Embryonic facial prominence (tissue), 1 donor: ENCODE data around the gene SMIM44.
"Not testable (repeated sequence)": the region's sequence is repeated elsewhere in the genome, so short reads cannot be mapped to it uniquely, and the experiment has no call there.

ENCODE experiments used
- DNase-seq: peaks from one replicate; pipeline ENCODE4 v3.0.0-alpha.2; 2016; ENCODE audit errors: extremely low spot score

SMIM44 gene

DNA sequence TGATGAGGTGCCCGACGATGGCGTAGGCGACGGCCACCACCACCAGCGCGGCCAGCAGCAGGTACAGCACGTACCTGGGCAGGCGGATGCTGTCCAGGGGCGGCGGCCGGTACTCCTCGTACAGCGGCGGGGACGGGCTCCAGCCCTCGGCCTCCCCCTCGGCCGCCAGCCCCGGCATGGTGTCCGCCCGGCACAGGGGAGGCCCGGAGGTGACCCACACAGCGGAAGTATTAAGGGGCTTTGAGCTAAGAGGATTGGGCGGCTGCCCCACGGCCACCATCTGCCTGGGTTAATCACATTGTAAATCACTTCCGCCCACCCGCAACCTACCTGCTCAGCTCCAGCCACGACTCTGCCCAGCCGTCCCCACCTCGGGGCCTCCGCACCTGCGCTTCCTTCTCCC lies at the start of gene SMIM44:
Gene SMIM44 (minus strand): TSS at position 216 of the 403 bp plus-strand sequence. CDS start 38 bp downstream, at position 178.
- no peak for DNase-seq

DNA sequence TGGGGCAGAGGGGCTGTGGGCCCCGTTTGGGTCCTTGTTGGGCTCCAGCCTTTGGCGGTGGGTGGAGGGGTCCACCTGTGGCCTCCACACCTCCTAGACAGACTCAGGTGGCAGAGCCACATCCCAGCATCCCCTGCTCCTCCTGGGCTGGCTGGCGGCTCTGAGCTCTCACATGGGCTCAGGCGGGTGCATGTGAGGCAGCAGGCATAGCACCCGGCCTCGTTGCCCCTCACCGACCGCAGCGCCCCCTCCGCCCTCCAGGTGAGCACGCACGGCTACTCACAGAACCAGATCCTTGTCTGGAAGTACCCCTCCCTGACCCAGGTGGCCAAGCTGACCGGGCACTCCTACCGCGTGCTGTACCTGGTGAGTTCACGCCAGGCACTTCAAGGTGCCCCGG lies 49.8 kb upstream of the SMIM44 start:
- DNase-seq: no peak

DNA sequence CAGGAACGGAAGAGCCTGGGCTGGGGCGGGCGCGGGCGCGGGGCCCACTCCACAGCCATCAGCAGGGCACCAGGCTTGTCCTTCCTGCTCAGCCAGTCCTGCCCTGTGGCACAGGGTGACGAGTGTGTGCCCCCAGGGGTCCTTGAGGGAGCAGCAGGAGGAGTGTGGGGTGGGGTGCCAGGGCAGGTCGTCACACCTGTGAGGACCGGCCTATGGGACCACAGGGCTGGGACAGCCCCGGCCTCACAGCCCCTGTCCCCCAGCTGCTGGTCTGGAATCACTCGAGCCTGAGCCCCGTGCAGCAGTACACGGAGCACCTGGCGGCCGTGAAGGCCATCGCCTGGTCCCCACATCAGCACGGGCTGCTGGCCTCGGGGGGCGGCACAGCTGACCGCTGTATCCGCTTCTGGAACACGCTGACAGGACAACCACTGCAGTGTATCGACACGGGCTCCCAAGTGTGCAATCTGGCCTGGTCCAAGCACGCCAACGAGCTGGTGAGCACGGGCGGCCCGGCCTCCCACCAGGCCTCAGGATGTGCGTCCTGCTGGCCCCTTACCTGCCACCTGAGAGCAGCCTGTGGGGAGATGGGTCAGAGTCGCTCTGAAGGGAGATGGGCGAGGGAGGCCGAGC lies 49.0 kb upstream of the SMIM44 start:
- no peak for DNase-seq

DNA sequence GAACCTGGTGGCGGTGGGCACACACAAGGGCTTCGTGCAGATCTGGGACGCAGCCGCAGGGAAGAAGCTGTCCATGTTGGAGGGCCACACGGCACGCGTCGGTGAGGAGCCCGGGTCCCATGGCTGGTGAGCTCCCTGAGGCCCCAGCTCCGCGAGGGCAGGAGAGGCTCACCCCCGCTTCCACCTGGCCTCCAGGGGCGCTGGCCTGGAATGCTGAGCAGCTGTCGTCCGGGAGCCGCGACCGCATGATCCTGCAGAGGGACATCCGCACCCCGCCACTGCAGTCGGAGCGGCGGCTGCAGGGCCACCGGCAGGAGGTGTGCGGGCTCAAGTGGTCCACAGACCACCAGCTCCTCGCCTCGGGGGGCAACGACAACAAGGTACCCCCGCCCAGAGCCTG lies 48.5 kb upstream of the SMIM44 start:
- DNase-seq: no peak

DNA sequence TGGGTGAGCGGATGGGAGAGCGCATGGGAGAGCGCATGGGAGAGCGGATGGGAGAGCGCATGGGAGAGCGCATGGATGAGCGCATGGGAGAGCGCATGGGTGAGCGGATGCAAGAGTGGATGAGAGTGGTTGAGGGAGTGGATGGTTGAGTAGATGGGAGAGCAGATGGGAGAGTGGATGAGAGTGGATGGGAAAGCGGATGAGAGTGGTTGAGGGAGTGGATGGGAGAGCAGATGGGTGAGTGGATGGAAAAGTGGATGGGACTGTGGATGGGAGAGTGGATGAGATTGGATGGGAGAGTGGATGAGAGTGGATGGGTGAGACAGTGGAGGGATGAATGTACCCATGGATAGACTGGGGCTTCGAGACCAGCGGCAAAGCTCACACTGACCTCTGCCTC lies 47.1 kb upstream of the SMIM44 start:
- DNase-seq: no peak

DNA sequence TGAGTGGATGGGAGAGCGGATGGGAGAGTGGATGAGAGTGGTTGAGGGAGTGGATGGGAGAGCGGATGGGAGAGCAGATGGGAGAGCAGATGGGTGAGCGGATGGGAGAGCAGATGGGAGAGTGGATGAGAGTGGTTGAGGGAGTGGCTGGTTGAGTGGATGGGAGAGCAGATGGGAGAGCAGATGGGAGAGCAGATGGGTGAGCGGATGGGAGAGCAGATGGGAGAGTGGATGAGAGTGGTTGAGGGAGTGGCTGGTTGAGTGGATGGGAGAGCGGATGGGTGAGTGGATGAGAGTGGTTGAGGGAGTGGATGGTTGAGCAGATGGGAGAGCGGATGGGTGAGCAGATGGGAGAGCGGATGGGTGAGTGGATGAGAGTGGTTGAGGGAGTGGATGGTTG lies 46.1 kb upstream of the SMIM44 start:
- not testable (repeated sequence) for DNase-seq

DNA sequence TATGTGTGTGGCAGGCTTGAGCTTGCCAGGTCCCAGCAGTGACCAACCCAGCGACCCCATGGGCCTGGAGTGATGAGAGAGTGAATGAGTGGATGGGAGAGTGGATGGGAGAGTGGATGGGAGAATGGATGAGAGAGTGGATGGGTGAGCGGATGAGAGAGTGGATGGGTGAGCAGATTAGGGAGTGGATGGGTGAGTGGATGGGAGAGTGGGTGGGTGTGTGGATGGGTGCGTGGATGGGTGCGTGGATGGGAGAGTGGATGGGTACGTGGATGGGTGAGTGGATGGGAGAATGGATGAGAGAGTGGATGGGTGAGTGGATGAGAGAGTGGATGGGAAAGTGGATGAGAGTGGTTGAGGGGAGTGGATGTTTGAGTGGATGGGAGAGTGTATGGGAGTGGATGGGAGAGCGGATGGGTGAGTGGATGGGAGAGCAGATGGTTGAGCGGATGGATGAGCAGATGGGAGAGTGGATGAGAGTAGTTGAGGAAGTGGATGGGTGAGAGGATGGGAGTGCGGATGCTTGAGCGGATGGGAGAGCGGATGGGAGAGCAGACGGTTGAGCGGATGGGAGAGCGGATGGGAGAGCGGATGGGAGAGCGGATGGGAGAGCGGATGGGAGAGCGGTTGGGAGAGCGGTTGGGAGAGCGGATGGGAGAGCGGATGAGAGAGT lies 45.4 kb upstream of the SMIM44 start:
- no peak for DNase-seq

DNA sequence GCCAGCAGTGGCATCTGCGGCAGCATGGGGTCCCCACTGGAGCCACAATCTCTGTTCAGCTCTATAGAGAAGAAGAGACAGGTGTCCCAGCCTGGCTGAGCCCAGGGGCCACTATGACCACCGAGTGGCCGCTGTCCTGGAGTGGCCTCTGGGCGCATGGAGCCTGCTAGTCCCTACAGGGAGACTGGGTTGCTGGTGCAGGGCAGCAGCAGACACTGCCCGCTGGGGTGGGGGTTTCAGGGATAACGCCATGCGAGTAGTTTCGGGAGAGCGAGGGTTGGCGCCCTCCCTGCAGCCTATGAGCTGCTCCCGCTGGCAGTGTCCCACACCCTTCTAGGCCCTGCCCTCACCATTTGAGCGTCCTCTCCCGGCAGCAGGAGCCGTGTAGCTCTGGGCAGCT lies 44.8 kb upstream of the SMIM44 start:
- DNase-seq: no peak

DNA sequence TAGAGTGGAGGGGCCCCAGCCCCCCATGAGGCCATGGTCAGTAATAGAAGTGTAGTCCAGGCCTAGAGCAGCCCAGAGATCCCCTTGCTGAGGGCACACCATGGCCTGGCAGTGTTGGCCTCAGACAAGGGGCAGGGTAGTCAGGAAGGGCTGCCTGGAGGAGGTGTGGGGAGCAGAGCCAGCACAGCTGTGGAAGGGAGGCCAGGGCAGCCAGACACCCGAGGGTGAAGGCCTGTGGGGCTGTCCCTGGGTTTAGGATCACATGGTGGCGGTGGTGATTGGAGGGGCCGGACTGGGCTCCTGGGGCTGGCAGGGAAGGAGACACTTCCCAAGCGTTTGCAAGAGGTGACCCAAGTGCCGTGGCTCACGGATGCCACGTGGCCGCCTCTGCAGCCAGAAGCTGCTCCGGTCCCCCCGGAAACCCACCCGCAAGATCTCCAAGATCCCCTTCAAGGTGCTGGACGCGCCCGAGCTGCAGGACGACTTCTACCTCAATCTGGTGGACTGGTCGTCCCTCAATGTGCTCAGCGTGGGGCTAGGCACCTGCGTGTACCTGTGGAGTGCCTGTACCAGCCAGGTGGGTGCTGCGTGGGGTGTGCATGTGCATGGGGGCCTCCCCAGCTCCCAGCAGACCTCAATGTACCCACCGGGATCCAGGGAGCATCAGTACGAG lies 44.1 kb upstream of the SMIM44 start:
- no peak for DNase-seq

DNA sequence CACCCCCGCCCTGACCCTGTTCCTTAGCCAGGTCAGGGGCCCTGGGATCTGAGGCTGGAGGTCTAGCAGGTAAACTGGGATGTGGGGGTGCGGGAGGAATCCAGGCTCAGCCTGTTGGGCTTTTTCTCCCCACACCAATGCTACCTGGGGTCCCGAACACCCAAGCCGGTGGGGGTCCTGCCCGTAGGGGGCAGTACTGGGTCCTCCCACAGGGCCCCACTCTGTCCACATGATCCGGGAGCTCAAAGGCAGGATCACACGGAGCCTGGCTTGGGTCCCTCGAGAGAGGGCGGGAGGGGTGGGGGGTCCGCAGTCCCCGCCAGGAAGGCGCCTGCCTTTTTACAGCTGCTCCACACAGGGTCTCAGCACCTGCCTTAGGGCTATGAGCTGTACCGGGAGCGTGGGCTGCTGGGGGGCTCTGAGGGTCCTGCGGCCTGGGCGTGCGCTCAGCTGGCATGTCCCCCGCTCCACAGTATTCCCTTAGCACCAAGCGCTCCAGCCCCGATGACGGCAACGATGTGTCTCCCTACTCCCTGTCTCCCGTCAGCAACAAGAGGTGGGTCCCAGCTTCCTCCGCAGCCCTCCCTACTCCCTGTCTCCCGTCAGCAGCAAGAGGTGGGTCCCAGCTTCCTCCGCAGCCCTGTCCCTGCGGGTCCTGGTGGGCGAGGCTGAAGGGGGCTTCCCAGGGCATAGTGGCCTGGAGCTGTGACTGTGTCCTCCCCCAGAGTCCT lies 43.4 kb upstream of the SMIM44 start:
- no peak for DNase-seq

DNA sequence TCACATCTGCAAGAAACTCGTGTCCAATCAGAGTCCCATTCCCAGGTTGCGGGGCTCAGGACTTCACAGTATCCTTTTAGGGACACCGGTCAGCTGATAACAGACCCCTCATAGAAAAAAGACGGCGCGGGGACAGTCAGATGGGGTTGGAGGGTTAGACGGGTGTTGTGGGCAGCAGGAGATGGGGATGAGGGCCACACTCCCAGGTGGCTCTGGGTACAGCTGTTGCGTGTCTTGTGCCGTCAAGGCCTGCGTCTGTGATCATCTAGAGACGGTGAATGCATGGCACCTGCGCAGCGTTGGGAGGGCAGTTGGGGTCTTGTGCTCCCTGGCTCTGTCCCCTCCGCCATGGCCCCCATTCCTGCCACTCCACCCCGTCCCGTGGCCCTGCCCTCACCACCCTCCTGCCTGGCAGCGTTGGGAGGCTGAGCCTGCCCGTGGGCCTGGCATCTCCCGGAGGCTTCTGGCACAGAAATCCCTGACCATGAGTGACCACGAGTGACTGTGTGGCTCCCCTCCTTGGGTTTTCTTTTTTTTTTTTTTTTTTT lies 41.7 kb upstream of the SMIM44 start:
- DNase-seq: no peak

DNA sequence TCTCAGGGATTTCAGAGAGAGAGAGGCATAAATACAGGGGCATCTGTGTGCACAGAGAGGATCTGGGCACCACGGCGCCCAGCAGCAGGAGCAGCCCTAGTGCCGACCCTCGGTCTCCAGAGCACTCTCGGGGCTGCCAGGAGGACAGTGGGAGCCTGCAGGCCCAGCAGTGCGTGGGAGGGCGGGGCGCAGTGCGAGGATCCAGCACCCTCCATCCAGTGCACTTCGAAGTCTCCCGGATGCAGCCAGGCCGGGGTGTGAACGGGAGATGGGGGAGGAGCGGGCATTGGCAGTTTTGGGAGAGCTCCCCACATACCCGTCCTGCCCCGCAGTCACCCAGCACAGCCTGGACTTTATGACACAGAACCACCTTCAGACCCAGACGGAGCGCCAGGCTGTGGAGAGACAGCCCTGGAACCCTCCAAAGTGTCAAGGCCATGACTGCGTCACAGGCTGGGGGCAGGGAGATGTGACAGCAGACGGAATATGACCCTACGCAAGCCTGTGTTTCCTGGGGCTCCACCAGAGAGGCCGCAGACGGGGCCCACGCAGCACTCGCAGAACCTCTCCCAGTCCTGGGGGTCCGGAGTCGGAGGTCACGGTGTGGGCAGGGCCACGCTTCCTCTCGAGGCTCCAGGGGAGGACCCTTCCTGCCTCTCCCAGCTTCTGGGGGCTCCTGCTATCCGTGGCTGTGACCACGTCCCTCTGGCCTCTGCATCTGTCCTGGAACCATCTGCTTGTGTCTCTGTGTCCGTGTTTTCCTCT lies 41.0 kb upstream of the SMIM44 start:
- DNase-seq: no peak

DNA sequence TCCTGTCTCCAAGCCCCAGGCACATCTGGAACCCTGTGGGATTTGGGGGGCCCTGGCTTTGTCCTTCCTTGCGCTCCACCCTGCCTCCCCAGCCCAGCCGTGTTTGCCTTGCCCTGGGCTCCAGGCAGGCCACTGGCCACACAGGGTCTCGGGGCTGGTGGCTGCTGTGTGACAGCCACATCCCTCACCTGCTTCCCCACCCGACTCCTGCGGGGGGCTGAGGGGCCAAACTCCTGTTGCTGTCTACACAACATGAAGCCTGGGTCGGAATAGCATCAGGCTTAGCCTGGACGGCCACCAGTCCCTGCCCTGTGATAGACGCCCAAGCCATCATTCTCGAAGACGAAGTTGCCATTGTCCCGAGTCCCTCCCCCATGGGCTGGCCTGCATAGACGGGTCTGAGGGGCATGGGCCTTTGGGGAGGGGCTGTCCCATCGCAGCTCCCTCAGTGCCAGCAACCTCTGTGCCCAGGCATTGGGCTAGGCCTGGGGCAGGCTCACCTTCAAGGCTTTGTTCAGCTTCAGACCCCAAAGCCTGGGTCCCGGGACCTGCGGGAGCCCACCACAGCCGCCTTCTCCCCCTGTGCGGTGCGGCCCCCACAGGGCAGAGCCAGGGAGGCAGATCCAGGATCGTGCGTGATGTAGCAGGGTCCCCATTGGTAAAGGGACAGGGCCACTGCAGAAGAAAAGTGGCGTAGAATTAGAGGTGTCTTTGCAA lies 40.3 kb upstream of the SMIM44 start:
- no peak for DNase-seq

DNA sequence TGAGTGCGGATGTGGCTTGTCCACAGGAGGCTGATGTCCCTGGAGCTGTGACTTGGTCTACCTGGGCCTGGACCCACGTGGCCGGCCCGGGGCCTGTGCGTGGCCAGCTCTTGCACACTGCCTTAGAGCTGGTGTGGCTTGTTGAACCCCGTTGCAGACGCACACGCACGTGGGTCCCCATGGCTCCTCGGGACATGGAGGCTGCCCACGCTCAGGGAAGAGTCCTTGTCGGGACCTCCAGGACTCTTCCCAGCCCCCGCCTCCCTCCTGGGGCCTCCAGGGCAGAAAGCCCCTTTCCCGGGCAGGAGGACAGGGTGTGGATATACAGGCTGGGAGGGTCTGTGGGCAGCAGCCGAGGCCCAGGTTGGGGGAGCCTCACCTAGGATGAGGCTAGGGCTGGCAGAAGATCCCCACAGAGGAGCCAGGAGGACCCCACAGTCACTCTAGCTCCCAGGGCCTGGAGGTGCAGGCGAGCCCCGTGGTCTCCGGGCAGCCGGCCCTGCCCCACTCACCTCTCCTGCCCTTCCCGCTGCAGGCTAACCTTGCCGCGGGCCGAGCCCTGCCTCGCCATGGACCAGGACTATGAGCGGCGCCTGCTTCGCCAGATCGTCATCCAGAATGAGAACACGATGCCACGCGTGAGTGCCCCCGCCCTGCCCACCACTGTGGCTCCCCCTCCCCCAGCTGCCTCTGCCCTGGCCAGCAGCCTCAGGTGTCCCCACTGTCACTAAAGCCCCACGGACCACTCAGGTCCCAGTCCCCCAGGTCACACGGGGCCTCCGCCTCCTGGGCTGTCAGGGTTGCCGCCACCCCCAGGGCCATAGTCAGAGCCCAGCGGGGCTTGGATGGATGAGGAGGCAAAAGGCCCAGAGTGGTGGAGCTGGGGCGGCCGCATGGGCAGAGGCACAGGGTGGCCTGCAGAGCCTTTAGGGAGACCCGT lies 39.5 kb upstream of the SMIM44 start:
- DNase-seq: no peak

DNA sequence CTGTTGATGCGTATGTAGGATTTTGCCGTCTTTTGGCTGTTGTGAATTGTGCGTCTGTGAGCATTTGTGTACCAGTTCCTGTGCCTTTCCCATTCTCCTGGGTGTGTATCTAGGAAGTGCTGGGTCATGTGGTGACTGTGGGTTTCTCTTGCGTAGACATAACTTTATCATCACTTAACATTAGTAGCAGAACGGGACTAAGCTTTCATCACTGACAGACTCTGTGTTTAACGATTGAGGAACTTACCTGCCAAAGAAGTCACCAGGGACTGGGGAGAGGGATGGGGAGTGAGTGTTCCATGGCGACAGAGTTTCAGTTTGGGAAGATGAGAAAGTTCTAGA lies 37.8 kb upstream of the SMIM44 start:
- no peak for DNase-seq

DNA sequence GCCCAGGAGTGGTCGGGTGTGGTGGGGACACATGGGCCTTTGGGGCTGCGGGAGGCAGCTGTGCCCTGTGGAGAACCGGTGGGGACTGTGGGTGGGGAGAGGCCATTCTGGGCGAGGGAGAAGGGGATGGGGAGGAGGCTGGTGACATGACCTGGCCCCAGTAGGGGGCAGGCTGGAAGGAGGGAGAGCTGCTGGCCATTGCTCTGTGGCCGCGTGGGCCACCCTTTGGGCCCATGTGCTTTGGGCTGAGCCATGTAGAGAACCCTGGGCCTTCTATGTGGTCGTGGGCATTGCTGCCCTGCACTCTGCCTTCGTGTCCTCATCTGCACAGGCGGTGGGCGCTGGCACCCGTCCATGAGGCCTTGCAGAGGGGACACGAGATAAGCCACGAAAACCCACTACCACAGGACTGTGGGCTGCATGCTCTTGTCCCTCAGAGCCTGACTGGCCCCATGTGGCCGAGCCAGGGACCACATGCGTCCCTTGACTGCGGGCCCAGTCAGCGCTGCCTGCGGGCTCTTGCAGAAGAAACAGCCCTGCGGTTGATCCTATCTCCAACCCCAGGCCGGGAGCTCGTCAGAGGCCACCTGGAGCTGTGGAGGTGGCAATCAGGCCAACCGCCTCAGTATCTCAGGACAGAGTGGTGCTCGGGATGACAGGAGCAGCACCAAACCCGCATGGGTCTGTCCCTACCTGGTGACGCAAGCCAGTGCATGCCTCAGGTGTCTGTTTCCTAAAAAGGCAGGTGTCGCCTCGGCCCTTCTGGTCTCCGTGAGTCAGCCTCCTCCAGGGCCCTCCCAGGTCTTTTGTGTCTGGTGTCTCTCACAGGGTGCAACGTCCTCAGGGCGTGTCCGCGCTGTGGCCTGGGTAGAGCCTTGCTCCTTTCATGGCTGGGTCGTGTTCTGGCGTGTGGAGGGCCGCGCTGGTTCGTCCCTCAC lies 37.2 kb upstream of the SMIM44 start:
- no peak for DNase-seq

DNA sequence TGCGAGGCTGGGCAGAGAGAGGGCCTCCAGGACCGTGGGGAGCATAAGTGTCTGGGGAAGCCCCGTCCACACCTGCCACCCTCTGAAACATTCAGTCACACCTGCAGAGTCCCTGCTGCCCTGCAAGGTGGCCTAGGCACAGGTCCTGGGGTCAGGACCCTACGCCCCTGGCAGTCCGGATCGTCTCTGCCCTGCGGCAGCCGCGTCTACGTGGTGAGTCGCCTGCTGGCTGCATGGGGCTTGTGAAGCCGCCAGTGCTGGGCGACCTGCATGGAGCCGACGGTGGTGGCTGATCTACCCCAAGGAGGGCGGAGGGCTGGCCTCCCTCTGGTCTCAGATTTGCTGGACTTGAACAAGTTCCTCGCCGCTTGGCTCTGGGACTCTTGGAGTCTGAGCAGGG lies 35.9 kb upstream of the SMIM44 start:
- DNase-seq: no peak

DNA sequence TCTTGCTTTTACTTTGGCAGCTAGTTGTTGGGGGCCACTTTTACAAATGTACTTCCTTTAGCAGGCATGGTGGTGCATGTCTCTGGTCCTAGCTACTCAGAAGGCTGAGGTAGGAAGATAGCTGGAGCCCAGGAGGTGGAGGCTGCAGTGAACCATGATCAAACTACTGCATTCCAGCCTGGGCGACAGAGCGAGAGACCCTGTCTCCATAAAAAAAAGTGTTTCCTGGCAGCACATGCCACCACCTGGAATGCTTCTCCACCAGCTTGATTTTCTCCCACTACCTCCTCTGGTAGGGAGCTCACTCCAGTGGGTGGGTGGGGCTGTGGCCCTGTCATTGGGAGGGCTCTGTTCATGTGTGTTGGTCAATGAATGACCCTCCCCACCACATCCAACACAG lies 35.4 kb upstream of the SMIM44 start:
- DNase-seq: no peak

DNA sequence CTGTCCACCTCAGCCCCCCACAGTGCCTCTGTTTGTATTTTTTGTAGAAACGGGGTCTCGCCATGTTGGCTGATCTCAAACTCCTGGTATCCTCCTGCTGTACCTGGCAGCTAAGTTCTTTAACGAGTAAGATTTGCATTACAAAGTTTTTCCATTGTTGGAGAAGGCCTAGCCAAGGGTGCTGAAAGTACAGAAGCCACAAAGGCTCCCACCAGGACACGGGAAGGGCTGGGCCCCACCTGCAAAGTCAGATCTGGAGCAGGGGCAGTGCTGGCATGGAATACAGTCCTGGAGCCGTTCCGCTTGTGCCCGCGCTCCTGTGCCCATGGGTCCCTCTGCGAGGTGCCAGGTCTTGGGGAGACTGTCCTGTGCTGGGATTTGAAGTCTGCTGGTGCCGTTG lies 35.0 kb upstream of the SMIM44 start:
- DNase-seq: no peak
